ENCODE data around the gene KY.

KY gene

GRCh38 chr3:134656211-134656800 lies 5.5 kb upstream of the KY start:
- peaks cover 2 to 3% of the 10 kb centered on the region in 2 donors for H3K9me3 Mint-ChIP-seq
- DNase-seq = no peak
- ATAC-seq = no peak
- peaks cover 43% of the 10 kb centered on the region for H3K27me3 Mint-ChIP-seq
- H3K27ac Mint-ChIP-seq = peak overlapping the region in 1 of 2 donors; percentile 52
- no peak overlapping the region for H3K4me3 Mint-ChIP-seq
- peaks cover under 1% of the 10 kb centered on the region for H3K4me1 Mint-ChIP-seq

DNA sequence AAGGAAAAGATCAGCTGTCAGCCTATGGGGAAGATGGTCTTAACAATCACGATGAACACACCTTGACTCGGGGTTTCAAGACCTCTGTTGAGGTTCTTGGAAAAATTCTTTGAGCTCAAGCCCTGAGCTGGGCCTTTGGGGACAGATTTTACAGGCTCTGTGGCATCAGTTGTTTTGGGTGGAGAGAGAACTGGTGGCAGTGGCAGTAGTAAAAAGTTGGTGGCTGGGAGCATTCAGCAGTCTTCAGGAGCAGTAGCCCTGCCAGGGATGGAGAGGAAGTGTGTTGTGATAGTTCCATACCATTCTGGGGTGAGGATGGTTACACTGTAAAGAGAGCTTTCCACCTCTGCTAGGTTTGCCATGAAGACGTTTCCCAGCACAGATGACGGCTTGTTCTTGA lies 4.9 kb upstream of the KY start:
- Mint-ChIP-seq H3K9me3 (no peaks in the 10 kb centered on the region), H3K27me3 (peaks cover 49% of the 10 kb centered on the region), H3K27ac (no peak overlapping the region), H3K4me1 (peaks cover 5% of the 10 kb centered on the region), H3K4me3 (no peak overlapping the region)
- DNase-seq = no peak
- ATAC-seq = no peak

- no peak overlapping the region for H3K27ac Mint-ChIP-seq
- DNase-seq (no peak), ATAC-seq (no peak)
- peaks cover 5% of the 10 kb centered on the region for H3K4me1 Mint-ChIP-seq
- peaks cover 65% of the 10 kb centered on the region for H3K27me3 Mint-ChIP-seq
- no peaks in the 10 kb centered on the region for H3K9me3 Mint-ChIP-seq
- no peak overlapping the region for H3K4me3 Mint-ChIP-seq
Measured at GRCh38 chr3:134654031-134654430, 3.2 kb upstream of the KY start.

DNA sequence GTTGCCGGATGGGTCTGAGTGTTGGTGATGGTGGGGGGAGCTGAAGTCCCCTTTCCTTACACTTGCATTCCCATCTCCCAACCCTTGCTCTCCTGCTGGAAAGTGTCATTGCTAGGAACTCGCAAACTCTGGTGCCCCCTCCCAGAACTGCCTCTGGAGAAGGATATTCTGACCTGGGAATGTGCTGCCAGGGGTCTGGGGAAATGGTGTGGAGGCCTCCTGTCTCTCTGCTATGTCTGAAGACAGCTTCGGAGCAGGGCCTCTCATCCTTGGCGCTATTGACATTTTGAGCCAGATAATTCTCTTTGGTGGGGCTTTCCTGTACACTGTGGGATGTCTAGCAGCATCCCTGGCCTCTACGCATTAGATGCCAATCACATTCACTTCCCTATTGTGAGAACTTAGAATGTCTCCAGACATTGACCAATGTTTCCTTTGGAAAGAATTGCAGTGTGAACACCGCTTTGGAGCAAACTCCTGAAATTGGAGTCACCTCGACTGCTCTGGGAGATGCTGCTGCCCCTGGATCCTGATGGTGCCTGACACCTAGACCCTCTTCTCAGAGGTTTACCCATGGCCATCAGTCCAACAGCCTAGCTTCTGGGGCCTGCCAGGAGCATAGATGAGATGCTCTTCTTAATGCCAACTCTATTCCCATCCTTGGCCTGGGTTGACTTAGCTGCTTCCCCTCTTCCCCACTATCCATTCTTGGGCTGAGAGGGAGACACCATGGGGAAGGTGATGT lies 2.2 kb upstream of the KY start:
- peaks cover 74% of the 10 kb centered on the region for H3K27me3 Mint-ChIP-seq
- H3K9me3 Mint-ChIP-seq = no peaks in the 10 kb centered on the region
- H3K27ac Mint-ChIP-seq = no peak overlapping the region
- H3K4me3 Mint-ChIP-seq = no peak overlapping the region
- ATAC-seq (no peak), DNase-seq (no peak)
- H3K4me1 Mint-ChIP-seq = peaks cover 5% of the 10 kb centered on the region

- Mint-ChIP-seq H3K27ac (no peak overlapping the region), H3K27me3 (peaks cover 75% of the 10 kb centered on the region), H3K4me3 (no peak overlapping the region), H3K9me3 (no peaks in the 10 kb centered on the region), H3K4me1 (peaks cover 5% of the 10 kb centered on the region)
- no peak for ATAC-seq
- DNase-seq = no peak
Measured at GRCh38 chr3:134652409-134652831, 1.6 kb upstream of the KY start.

GRCh38 chr3:134651347-134652041 lies 672 bp upstream of the KY start:
- Mint-ChIP-seq H3K9me3 (no peaks in the 10 kb centered on the region), H3K27me3 (peaks cover 75% of the 10 kb centered on the region), H3K4me1 (peaks cover 5% of the 10 kb centered on the region), H3K27ac (peak overlapping the region in 1 of 2 donors; percentile 81), H3K4me3 (peak overlapping the region in 1 of 2 donors; percentile 56)
- DNase-seq = no peak
- no peak for ATAC-seq

DNA sequence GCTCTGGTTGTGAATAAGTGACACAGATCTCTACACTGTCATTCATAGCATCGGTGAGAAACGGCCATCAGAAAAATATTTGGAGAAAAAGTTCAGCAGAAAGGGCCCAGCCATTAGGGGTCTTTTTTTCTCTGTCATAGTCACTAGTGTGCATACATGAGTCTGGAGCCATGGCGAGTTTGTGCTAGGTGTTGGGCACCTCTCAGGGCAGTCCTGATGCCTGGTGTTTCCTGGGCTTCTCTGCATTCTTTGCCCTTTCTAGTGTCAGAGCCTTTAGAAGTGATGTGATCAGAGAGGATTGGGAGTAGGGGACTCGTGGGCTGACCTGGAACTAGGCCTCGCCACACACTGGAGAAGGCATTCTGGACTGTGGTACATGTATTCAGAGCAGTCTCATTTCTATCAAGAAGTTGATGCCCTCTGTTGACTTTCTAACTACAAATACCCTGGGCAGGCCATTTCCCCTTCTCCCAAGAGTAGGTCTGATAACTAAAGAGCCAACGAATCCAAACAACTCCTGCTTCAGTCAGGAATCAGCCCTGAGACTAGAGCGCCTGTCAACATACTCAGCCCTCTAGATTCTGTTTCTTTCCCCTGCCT lies 1.6 kb downstream of the KY start:
- ATAC-seq = no peak
- no peak for DNase-seq
- H3K4me1 Mint-ChIP-seq = peaks cover 5% of the 10 kb centered on the region
- H3K27me3 Mint-ChIP-seq = peaks cover 56% of the 10 kb centered on the region
- no peaks in the 10 kb centered on the region for H3K9me3 Mint-ChIP-seq
- no peak overlapping the region for H3K27ac Mint-ChIP-seq
- H3K4me3 Mint-ChIP-seq = no peak overlapping the region

GRCh38 chr3:134647902-134648760 lies 2.7 kb downstream of the KY start:
- H3K27me3 Mint-ChIP-seq = peaks cover 45% of the 10 kb centered on the region
- DNase-seq (no peak), ATAC-seq (no peak)
- no peak overlapping the region for H3K27ac Mint-ChIP-seq
- peaks cover 5% of the 10 kb centered on the region for H3K4me1 Mint-ChIP-seq
- no peaks in the 10 kb centered on the region for H3K9me3 Mint-ChIP-seq
- no peak overlapping the region for H3K4me3 Mint-ChIP-seq

DNA sequence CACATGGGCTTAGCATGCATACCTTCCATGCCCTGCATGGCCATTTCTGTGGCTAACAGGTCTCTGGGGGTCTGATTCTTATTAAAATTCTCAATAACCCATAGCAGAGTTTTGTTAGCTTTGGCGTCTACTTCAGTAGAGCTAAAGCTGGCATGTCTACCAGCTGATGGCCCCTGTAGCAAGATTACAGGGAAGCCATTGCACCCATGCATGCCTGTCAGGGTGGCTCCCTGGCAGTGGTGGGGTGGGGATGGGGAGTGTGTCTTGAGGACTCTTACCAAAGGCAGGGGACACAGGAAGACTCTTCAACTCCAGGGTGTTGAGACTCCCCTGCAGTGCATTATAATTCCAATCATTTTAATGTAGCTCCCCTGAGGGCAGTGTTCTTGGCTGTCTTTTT lies 4.7 kb downstream of the KY start:
- Mint-ChIP-seq H3K4me1 (peaks cover 2% of the 10 kb centered on the region), H3K27me3 (peaks cover 30% of the 10 kb centered on the region), H3K4me3 (no peak overlapping the region), H3K9me3 (no peaks in the 10 kb centered on the region), H3K27ac (no peak overlapping the region)
- ATAC-seq (no peak), DNase-seq (no peak)

- ATAC-seq (no peak), DNase-seq (no peak)
- H3K4me3 Mint-ChIP-seq = no peak overlapping the region
- H3K27me3 Mint-ChIP-seq = peaks cover 24% of the 10 kb centered on the region
- no peak overlapping the region for H3K27ac Mint-ChIP-seq
- no peaks in the 10 kb centered on the region for H3K9me3 Mint-ChIP-seq
- H3K4me1 Mint-ChIP-seq = no peaks in the 10 kb centered on the region
Measured at GRCh38 chr3:134645515-134645914, 5.3 kb downstream of the KY start.

DNA sequence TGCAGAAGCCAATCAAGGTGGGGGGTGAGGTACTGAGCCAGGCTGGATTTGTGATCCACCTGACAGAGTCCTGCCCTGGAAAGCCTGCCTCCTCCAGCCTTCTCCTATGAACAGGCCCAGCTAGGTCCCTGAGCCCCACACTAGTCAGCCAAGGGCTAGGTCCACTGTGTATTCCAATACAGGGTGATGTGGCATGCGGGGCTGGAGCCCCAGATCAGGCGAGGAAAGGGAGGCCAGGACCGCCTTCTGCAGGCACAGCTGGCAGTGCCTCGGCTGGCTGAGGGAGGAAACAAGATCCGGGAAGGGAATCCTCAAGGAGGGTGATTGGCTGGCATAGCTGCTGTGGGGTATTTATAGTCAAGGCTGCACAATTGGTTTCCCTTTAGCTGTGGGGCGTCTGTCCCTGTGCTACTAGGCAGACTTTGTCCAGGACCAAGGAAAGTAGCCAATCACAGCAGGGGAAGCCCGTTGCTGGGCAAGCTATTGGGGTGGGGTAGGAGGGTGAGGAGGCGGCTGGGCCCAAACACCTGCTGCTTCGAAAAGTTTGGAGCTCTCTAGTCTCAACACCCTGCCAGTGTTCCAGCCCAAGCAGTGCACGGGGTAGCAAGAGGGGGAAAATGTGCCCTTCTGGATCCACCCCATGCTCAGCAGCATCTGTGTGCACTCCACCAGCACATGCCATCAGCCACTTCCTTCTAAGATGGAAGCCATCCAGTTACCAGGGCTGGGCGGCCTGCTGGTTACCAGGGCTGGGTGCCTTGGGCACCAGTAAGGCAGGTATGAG lies 5.9 kb downstream of the KY start:
- no peak for DNase-seq
- H3K27me3 Mint-ChIP-seq = peaks cover 18% of the 10 kb centered on the region
- H3K9me3 Mint-ChIP-seq = no peaks in the 10 kb centered on the region
- no peaks in the 10 kb centered on the region for H3K4me1 Mint-ChIP-seq
- H3K4me3 Mint-ChIP-seq = no peak overlapping the region
- no peak for ATAC-seq
- H3K27ac Mint-ChIP-seq = peak overlapping the region; percentile 21 to 31

DNA sequence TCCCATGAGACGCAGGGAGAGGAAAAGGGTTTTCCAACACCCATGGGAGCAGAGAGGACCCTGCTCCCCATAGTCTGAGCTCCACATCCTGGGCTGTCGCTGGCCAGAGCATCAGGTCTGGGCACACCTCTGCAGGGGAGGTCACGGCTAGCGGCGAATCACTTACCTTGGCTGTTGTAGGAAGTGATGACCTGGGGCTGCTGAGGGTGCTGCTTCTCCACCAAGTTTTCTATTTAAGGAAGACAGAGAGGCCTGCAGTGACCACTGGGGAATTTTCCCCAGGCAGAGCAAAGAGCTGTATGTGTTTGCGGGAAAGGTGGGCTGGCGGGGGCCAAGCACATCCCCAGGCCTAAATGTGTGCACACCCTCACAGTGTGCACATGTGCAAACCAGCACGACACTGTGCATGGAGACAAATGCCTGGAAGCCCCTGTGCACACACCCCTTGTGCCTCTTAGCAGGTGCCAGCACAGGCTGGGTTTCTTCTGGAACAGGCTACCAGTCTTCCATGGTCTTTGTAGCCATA lies 7.6 kb downstream of the KY start:
- no peaks in the 10 kb centered on the region for H3K9me3 Mint-ChIP-seq
- peaks cover 2% of the 10 kb centered on the region for H3K27me3 Mint-ChIP-seq
- DNase-seq (no peak), ATAC-seq (no peak)
- no peak overlapping the region for H3K27ac Mint-ChIP-seq
- H3K4me1 Mint-ChIP-seq = no peaks in the 10 kb centered on the region
- H3K4me3 Mint-ChIP-seq = no peak overlapping the region

GRCh38 chr3:134642445-134643149 lies 8.2 kb downstream of the KY start:
- H3K27ac Mint-ChIP-seq = no peak overlapping the region
- ATAC-seq = no peak
- H3K4me1 Mint-ChIP-seq = no peaks in the 10 kb centered on the region
- no peak for DNase-seq
- H3K27me3 Mint-ChIP-seq = no peaks in the 10 kb centered on the region
- H3K9me3 Mint-ChIP-seq = no peaks in the 10 kb centered on the region
- H3K4me3 Mint-ChIP-seq = no peak overlapping the region
